NCI-H187 treated with DMSO at 0.1 percent for 48 hours (cell line): ENCODE results near the gene HES7.

ENCODE experiments used
- DNase-seq: peaks from one replicate; lab custom pipeline; 2025; lab: John Stamatoyannopoulos, UW

The HES7 gene

GRCh38 chr17:8072729-8073461 lies 51.0 kb downstream of the HES7 start:
- DNase-seq: no peak

GRCh38 chr17:8072341-8072728 lies 51.6 kb downstream of the HES7 start:
- no peak for DNase-seq

GRCh38 chr17:8071496-8071895 lies 52.4 kb downstream of the HES7 start:
- no peak for DNase-seq
